GM19463 (cell line): ENCODE measurements around the gene PDGFB.
"Not testable (repeated sequence)": the region's sequence is repeated elsewhere in the genome, so short reads cannot be mapped to it uniquely, and the experiment has no call there.

ENCODE experiments used
- ATAC-seq: cut with Tn5 transposase; IDR thresholded peaks from one replicate; pipeline ENCODE4 v1.9.1; 2021; ENCODE audit warnings: mild to moderate bottlenecking, moderate library complexity; ENCODE audit not compliant: unreplicated experiment

Gene PDGFB

GRCh38 chr22:39229075-39229474 lies 15.7 kb downstream of the PDGFB start:
- no peak for ATAC-seq

GRCh38 chr22:39227542-39228272 lies 17.1 kb downstream of the PDGFB start:
- ATAC-seq = no peak

GRCh38 chr22:39226353-39226752 lies 18.4 kb downstream of the PDGFB start:
- no peak for ATAC-seq

DNA sequence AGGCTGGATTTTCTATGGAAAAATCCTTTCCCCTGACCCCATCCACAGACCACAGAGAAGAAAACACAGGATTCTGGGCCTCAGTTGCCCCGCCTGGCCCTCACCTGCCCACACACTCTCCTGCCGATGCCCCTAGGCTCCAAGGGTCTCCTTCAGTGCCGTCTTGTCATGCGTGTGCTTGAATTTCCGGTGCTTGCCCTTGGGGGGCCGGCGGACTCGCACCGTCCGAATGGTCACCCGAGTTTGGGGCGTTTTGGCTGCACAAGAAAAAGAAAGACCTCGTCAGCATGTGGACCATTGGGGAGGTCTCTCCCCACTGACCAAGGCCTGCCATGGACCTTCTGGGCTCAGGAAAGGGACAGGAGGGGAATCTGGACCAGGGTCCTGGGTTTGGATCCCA lies 19.2 kb downstream of the PDGFB start:
- ATAC-seq = no peak

- no peak for ATAC-seq
Observed at GRCh38 chr22:39224550-39224949, 20.2 kb downstream of the PDGFB start.

GRCh38 chr22:39223091-39223710 lies 21.6 kb downstream of the PDGFB start:
- no peak for ATAC-seq

DNA sequence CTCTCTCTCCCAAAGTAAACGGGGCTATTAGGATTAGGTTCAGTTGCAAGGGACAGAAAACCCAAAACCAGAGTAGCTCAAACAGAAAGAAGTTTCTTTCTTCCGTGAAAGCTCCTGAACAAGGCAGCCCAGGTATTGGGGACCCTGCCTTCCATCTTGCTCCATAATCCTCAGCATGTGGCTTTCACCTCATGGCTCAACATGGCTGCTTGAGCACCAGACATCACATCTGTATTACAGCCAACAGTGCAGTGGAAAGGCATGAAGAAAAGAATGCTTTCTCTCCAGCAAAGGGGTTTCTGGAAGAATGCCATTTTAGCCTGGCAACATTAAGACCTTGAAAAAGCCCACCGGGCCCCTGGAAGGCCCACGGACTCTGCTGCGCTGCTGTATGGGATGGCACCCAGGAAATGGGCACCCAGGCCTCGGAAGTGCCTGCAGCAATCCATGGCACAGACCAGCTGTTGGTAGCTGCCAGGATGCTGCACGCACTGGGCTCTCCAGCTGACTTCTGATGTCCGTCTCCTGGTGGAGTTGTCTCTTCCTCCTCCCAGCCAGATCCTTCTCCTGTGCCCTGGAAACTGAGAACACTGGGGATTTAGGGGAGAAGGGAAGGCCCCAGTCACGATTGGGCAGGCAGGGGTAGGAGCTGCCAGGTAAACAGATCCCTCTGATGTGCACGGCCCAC lies 22.6 kb downstream of the PDGFB start:
- ATAC-seq = no peak

DNA sequence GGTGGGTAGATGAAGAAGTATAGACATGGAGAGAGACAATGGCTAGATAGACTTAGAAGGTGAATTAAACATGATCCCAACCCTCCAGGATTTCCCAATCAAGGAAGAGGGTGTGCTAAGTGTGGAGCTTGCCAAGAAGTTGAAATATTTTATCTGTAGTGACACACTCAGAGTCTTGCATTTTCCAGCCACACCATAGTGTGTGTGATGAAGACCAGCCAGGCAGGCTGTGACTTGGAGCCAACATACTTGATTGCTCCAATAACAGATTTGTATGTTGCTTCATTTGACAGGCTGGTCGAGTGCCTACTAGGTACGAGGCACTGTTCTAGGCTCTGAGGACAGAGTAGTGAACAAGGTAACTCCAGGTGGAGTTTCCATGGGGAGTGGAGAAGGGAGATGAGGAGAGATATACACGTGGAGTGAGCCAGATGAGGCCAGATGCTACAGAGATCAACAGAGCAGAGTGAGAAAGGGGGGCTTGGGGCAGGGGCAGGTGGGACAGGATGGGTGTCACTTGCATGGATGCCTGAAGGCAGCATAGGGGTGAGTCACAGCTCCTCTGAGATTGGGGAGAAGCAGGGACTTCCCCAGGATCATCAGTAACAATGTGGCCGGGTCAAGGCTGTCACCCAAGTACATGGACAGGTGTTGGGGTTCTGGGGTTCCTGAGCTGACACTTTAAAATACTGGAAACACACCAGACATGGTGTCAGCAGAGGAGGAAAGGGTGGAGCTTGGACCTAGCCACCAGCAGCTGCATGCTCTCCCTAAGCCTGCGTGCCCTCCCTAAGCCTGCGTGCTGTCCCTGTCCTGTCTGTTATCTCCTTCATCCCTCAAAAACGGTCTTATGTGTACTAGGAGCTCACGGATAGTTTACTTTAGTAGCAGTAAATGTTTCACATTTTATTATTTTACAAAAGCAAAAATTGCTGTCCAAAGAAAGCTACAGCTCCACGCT lies 23.6 kb downstream of the PDGFB start:
- ATAC-seq = no peak

DNA sequence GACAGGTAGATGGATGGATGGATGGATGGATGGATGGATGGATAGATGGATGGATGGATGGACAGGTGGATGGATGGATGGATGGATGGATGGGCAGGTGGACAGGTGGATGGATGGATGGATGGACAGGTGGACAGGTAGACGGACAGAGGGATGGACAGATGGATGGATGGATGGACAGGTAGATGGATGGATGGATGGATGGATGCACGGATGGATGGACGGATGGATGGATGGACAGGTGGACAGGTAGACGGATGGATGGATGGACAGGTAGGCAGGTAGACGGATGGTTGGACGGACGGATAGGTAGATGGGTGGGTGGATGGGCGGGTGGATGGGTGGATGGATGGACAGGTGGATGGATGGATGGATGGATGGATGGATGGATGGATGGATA lies 24.3 kb downstream of the PDGFB start:
- ATAC-seq = no peak

DNA sequence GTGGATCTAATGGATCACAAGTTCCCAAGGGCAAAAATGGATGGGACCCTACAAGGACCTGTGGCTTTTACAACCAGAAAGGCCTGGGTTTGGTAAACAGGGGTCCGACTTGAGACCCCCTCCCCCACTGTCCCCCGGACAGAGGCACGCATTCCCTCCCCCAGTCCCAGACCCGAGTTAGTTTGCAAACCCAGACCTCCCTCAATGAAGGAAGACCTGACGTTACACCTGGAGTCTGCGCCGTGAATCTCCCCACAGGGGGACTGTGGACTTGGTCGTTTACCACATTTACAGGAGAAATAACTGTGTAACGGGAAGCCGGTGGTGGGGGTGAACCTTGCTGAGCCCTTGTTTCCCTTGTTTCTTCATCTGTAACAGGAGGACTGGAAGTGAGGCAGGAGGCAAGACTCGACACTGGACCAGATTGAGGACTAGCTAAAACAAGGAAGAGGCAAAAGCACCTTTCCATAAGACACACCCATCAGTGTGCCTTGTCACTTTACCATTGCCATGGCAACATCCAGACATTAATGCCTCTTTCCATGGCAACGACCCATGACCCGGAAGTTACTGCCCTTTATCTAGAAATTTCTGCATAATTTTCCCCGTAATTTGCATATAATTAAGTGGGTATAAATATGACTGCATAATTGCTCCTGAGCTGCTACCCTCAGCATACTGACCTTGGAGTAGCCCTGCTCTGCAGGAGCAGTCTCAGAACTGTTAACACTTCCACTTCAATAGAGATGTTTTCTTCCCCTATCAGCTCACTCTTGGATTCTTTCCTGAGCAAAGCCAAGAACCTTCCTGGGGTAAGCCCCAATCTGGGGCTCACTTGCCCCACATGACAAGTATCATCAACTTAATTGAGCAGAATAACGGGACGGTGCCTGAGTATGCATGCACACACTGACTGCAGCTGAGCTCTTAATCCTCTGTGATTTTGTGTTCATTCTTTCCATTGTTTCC lies 25.4 kb downstream of the PDGFB start:
- ATAC-seq = no peak

GRCh38 chr22:39218432-39218831 lies 26.4 kb downstream of the PDGFB start:
- not testable (repeated sequence) for ATAC-seq

GRCh38 chr22:39216143-39216490 lies 28.7 kb downstream of the PDGFB start:
- ATAC-seq = no peak

GRCh38 chr22:39215426-39216142 lies 29.2 kb downstream of the PDGFB start:
- no peak for ATAC-seq

DNA sequence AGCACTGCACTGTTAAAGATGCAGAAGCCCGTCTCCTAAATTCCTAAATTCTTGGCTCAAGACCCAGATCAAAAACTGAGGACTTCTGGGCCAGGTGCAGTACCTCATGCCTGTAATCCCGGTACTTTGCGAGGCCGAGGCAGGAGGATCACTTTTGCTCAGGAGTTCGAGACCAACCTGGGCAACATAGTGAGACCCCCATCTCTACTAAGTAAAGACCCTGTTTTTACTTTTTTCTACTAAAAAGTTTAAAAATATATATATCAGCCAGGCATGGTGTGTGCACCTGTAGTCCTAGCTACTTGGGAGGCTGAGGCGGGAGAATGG lies 29.7 kb downstream of the PDGFB start:
- no peak for ATAC-seq

DNA sequence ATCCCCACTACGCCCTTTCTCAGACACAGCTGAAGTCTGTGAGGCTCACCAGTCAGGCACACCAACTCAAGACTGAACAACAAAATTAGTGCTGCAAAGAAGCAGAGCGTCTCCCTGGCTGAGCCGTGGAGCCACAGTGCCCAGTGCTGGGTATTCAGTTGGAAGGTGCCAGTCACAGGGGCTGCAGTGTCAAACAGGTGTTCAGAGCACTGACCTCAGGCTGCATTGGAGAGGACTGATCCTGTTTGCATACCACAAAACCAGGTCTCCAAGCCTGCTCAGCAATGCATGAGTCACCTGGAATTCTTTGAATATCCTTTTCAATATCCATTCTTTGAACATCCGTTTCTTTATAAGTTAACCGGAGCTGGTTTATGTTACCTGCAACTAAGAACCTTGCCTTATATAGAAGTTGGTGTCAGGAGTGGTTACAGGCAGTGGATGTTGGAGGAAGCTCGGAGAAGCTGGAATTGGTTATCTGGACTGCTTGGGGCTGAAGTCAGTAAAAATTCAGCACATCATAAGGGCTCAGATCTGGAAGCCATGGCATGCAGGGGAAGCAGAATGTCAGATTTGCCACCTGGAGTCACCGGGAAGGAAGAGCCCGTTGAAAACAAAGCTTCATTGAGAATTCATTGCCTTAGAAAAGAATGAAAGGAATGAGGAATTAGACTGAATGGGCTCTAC lies 30.3 kb downstream of the PDGFB start:
- ATAC-seq = no peak

DNA sequence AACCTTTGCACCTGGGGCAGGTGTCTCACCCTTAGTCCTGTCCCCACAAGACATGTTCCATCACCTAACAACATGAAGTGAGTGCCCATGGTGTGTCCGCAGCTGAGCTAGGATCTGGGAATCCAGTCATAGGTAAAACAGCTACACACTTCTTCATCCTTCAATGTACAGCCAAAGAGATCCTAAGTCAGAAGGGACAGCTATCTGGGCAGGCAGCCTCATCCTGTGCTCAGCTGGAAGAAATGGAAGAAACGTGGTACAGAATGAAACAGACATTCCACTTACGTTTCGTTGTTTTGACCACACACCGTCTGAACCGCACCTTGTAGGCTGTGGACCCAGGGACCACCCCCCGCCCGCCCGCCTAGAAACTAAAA lies 30.8 kb downstream of the PDGFB start:
- ATAC-seq = no peak

DNA sequence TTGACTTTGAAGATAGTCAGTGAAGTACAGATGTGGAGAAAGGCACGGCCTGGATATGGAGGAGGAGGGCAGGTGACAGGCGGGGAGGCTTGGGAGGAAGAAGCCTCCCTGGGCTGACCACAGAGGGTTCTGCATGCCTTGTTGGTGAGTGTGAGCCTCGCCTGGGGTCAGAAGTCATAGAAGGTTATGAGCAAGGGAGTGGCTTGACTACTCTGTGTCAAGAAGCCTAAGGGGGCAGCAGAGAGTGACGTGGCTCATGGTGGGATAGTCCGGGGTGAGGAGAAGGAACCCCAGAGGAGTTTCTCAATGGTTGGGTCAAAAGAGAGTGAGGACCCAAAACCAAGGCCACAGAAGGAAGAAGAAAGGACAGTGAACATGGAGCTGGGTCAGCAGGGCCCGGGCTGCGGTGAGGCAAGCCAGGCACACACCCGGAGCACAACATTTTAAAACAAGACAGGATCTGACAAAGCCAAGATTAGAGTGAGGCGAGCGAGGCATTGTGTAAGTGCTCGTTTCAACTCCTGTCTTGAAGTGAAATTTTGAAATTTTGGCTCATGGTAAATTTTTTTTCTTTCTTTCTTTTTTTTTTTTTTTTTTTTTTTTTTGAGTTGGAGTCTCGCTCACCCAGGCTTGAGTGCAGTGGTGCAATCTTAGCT lies 31.9 kb downstream of the PDGFB start:
- no peak for ATAC-seq

- ATAC-seq = no peak
Observed at GRCh38 chr22:39209756-39210155, 35.0 kb downstream of the PDGFB start.
